Fibroblast of lung (primary cell): Measurements from ENCODE around the gene PSMG2. TPM values are rescaled to one million over a fixed set of nuclear protein-coding genes. Genes with fewer than 3 reads are reported as not detected.

Source experiments
- DNase-seq, 2 donors: peaks; one replicate each; pipeline versions ENCODE4 v3.0.0 to v3.0.0-alpha.2; 2010; ENCODE audit warnings: low read depth in 2 of 2
- H2AFZ ChIP-seq: 2 replicates; pipeline ENCODE4 v1.5.1; 2012; ENCODE audit warnings: low read length, control low read depth, inconsistent platforms
- H3K27ac ChIP-seq: 2 replicates; pipeline ENCODE4 v1.5.1; 2011; ENCODE audit warnings: low read length, control low read depth; ENCODE audit not compliant: insufficient read depth
- H3K27me3 ChIP-seq: 2 replicates; pipeline ENCODE4 v1.5.1; 2011; ENCODE audit warnings: mild to moderate bottlenecking, low read length; ENCODE audit not compliant: control insufficient read depth, insufficient read depth
- H3K36me3 ChIP-seq: 2 replicates; pipeline ENCODE4 v1.5.1; 2011; ENCODE audit warnings: low read length; ENCODE audit not compliant: control insufficient read depth, insufficient read depth
- H3K4me1 ChIP-seq: 2 replicates; pipeline ENCODE4 v1.5.1; 2011; ENCODE audit warnings: low read length; ENCODE audit not compliant: control insufficient read depth, insufficient read depth; ENCODE audit errors: extremely low read depth
- H3K4me2 ChIP-seq: 2 replicates; pipeline ENCODE4 v1.5.1; 2011; ENCODE audit warnings: low read length, control low read depth; ENCODE audit not compliant: insufficient read depth; ENCODE audit errors: extremely low read depth
- H3K4me3 ChIP-seq, 4 experiments: fragments of 200-600 bp in 1 of 4; sonication (generic) in 1 of 4; replicated peaks in 1 of 4; 2 replicates each; pipeline ENCODE4 v1.5.1; 2011 to 2016; ENCODE audit warnings: low read length in 4 of 4, low read depth in 3 of 4, mild to moderate bottlenecking in 3 of 4, control low read depth in 2 of 4, inconsistent platforms in 1 of 4, mixed read lengths in 1 of 4; ENCODE audit not compliant: insufficient read depth in 1 of 4; ENCODE audit errors: control extremely low read depth in 1 of 4
- H3K79me2 ChIP-seq: 2 replicates; pipeline ENCODE4 v1.5.1; 2012; ENCODE audit warnings: mild to moderate bottlenecking, low read length, inconsistent platforms; ENCODE audit not compliant: control insufficient read depth, insufficient read depth
- H3K9ac ChIP-seq: 2 replicates; pipeline ENCODE4 v1.5.1; 2011; ENCODE audit warnings: mild to moderate bottlenecking, low read length, control low read depth; ENCODE audit not compliant: insufficient read depth
- H3K9me3 ChIP-seq: 2 replicates; pipeline ENCODE4 v1.5.1; 2012; ENCODE audit warnings: low read depth, low read length; ENCODE audit not compliant: control insufficient read depth, insufficient read depth
- H4K20me1 ChIP-seq: 2 replicates; pipeline ENCODE4 v1.5.1; 2011; ENCODE audit warnings: low read length; ENCODE audit not compliant: control insufficient read depth, insufficient read depth; ENCODE audit errors: extremely low read depth
- EZH2 ChIP-seq: IDR thresholded peaks from 2 replicates; pipeline ENCODE4 v1.5.1; 2012; ENCODE audit warnings: low read length, control low read depth, mild to moderate bottlenecking; ENCODE audit errors: missing control alignments
- polyA plus RNA-seq, 2 donors: library from polyadenylated mRNA; depleted of rRNA in 1 of 2; stranded (reverse) in 1 of 2; unstranded in 1 of 2; fragments of >200 nt; gene quantifications; 2 replicates each; pipeline ENCODE4 v1.2.1, GENCODE V29; 2011 to 2012; ENCODE audit warnings: missing spikeins in 1 of 2
- total RNA-seq: library from RNA; depleted of rRNA; stranded (reverse); fragments of >200 nt; gene quantifications from 2 replicates; pipeline ENCODE4 v1.2.1, GENCODE V29; 2014
- TF ChIP-seq, protein P1 (sequence below), 2 donors: IDR thresholded peaks in 1 of 2; conservative IDR thresholded peaks in 1 of 2; 1 replicate in 1 of 2; 2 replicates in 1 of 2; pipeline ENCODE4 v1.5.1; 2011 to 2012; ENCODE audit warnings: low read length in 2 of 2, control low read depth in 1 of 2, inconsistent platforms in 1 of 2, low read depth in 1 of 2, mild to moderate bottlenecking in 1 of 2

Gene PSMG2
- total and polyA plus RNA-seq, 2 donors (not counting 1 experiment from before 2014, with no cell fraction given), result 72.8 to 79.4 TPM

DNA sequence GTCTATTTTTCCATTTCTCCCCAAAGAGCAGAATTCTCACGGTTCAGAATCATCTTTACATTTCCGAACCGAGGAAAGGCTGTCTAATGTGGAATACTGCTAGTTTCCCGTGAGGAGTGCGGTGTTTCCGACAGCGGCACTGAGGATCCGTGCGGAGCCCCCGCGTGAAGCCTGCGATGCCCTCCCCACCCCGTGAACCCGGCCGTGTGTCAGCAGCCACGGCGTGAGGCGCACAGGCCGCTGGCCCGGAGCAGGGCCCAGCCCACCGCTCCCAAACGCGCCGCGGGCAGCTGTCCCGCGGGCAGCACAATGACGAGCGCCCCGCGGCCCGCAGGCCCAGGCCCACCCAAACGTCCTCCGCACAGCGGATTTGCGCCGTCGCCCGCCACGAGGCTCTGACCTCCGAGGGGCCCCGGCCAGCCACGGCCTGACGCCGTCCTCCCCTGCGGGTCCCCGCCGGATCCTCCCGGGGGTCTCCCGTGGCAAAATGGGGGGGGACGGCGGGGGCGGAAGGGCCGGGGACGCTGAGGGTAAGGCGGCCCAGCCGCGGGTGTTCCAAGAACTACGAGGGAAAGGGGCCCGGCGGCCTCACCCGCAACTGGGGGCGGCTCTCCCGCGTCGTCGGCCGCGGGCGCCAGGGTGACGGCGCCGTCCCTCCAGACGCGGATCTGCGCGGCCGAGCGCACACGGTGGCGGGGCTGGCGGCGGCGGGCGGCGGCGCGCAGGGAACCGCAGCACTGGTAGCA is 45.7 kb upstream of the PSMG2 start:
- no peak for TF ChIP-seq EZH2
- Histone ChIP-seq H3K4me1 (peaks cover 2% of the 10 kb centered on the region), H3K4me2 (peak overlapping the region; percentile 89), H3K9me3 (no peaks in the 10 kb centered on the region), H3K27ac (peak overlapping the region; percentile 79), H3K4me3 (peak overlapping the region; percentile 66 to 98 (median 74)), H4K20me1 (no peaks in the 10 kb centered on the region), H3K79me2 (peaks cover 45% of the 10 kb centered on the region), H3K27me3 (no peaks in the 10 kb centered on the region), H3K9ac (peak overlapping the region; percentile 89), H2AFZ (peak overlapping the region; percentile 14), H3K36me3 (no peaks in the 10 kb centered on the region)
- DNase-seq, result peak; percentile 37 to 58

DNA sequence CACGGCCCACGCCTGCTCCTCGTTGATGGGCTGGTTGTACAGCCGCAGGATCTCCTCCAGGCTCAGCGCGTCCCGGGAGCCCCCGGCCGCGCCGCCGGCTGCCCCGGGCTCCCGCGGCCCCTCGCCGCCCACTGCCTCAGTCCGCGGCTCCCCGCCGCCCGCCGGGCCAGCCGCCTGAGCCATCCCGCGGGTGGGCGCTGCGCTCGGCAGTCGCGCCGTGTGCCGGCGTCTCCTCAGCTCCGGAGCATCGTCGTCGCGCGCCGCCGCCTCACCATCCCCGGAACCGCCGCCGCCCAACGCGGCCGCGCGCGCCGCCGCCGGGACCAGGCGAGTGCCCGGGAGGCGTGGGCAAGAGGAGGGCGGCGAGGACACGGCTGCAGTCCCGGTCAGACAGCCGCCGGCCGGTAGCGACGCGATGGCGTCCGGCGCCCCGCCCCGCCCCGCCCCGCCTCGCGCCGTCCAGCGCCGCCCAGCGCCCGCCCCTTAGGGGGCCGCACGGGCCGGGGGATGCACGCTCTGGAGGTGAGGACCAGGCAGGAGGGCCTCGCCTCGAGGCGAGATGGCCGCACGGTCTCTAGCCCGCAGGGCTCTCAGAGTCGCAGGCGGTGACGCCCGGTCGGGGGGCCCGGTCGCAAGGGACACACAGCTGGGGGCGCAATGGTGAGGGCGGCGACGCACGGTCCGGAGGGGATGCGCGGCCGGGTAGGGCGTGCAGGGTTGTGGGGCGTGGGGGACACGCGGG is 45.0 kb upstream of the PSMG2 start, which contains the start of gene SPIRE1:
SPIRE1 (minus strand) TSS at position 424 of the 742 bp plus-strand sequence; CDS start at position 183, 241 bp downstream.
- peak; percentile 48 to 65 for DNase-seq
- no peaks in the 10 kb centered on the region for H3K27me3 ChIP-seq
- H3K27ac ChIP-seq, result peak within 1 kb of the TSS; percentile 79
- no peaks in the 10 kb centered on the region for H3K9me3 ChIP-seq
- peaks cover 37% of the 10 kb centered on the region for H3K79me2 ChIP-seq
- H2AFZ ChIP-seq, result peak within 1 kb of the TSS; percentile 83
- peaks cover 2% of the 10 kb centered on the region for H3K4me1 ChIP-seq
- H3K9ac ChIP-seq, result peak within 1 kb of the TSS; percentile 89
- H3K36me3 ChIP-seq, result no peaks in the 10 kb centered on the region
- peak within 1 kb of the TSS; percentile 89 for H3K4me2 ChIP-seq
- peak within 1 kb of the TSS; percentile 66 to 98 (median 74) for H3K4me3 ChIP-seq
- no peaks in the 10 kb centered on the region for H4K20me1 ChIP-seq
- TF ChIP-seq, protein P1, sequence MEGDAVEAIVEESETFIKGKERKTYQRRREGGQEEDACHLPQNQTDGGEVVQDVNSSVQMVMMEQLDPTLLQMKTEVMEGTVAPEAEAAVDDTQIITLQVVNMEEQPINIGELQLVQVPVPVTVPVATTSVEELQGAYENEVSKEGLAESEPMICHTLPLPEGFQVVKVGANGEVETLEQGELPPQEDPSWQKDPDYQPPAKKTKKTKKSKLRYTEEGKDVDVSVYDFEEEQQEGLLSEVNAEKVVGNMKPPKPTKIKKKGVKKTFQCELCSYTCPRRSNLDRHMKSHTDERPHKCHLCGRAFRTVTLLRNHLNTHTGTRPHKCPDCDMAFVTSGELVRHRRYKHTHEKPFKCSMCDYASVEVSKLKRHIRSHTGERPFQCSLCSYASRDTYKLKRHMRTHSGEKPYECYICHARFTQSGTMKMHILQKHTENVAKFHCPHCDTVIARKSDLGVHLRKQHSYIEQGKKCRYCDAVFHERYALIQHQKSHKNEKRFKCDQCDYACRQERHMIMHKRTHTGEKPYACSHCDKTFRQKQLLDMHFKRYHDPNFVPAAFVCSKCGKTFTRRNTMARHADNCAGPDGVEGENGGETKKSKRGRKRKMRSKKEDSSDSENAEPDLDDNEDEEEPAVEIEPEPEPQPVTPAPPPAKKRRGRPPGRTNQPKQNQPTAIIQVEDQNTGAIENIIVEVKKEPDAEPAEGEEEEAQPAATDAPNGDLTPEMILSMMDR (conservative IDR thresholded peaks at IDR 0.05 in 1 of 2, IDR thresholded peaks at IDR 0.05 in 1 of 2; ENCODE audit: low read depth in 1 of 2, low read length in 2 of 2), result no peak
- TF ChIP-seq EZH2, result no peak

DNA sequence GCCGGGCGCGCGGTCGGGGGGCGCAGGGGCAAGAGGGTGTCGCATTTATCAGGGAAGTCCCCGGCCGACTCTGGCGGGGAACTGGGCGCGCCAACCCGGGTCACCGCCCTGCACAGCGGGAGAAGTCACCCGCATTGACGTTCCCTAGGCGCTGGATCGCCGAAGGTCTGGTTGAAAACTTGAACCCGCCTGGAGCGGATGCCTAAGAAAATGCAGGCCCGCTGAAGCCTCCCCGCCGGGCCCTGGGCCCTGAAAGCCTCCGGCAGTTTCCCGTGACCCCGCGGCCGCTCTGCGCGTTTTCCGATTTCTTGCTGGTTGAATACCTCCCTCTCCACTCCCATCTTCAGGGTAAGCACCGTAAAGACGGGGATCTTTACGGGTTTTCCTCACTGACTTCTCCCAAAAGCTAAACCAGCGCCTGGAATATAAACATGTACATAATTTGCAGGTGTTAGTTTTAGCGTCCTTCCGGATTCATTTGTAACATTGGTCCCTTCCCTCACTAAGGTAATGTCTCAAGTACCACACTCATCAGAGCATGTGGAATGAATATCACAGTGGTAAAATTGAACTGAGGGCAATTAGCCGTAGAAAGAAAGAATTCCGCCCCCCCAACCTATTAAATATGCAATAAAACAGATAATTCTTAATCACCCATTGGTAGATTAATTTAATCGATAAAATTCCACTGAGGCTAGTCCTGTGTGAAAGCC is 44.3 kb upstream of the PSMG2 start:
- Histone ChIP-seq H3K36me3 (no peaks in the 10 kb centered on the region), H3K9me3 (no peaks in the 10 kb centered on the region), H3K4me3 (peak overlapping the region; percentile 25 to 80 (median 55)), H3K27ac (peak overlapping the region; percentile 26), H3K27me3 (no peaks in the 10 kb centered on the region), H3K4me2 (peak overlapping the region; percentile 71), H2AFZ (peak overlapping the region; percentile 83), H4K20me1 (no peaks in the 10 kb centered on the region), H3K4me1 (peaks cover 2% of the 10 kb centered on the region), H3K9ac (peak overlapping the region; percentile 89), H3K79me2 (peaks cover 32% of the 10 kb centered on the region)
- TF ChIP-seq, protein P1 (conservative IDR thresholded peaks at IDR 0.05 in 1 of 2, IDR thresholded peaks at IDR 0.05 in 1 of 2; ENCODE audit: low read depth in 1 of 2, low read length in 2 of 2), result no peak
- TF ChIP-seq EZH2, result no peak
- peak; percentile 50 to 59 for DNase-seq
